Liver (tissue), 9 donors: Measurements from ENCODE around the gene PPFIA1. TPM values are rescaled to one million over a fixed set of nuclear protein-coding genes. Genes with fewer than 3 reads are reported as not detected.

Experiments used
- DNase-seq: peaks from one replicate; pipeline ENCODE4 v3.0.0-alpha.2; 2017; ENCODE audit warnings: low spot score
- H3K27ac ChIP-seq, 2 donors: one replicate each; pipeline ENCODE4 v1.7.0; 2013; ENCODE audit warnings: inconsistent platforms in 2 of 2, low read length in 2 of 2, control low read depth in 1 of 2, low read depth in 1 of 2, mild to moderate bottlenecking in 1 of 2
- H3K27me3 ChIP-seq, 4 donors: one replicate each; pipeline versions ENCODE4 v1.6.1 to v1.7.0; 2013; ENCODE audit warnings: low read length in 3 of 4, inconsistent platforms in 1 of 4, mild to moderate bottlenecking in 1 of 4, moderate library complexity in 1 of 4; ENCODE audit not compliant: control insufficient read depth in 4 of 4, insufficient read depth in 4 of 4
- H3K36me3 ChIP-seq, 4 donors: one replicate each; pipeline versions ENCODE4 v1.6.1 to v1.7.0; 2013; ENCODE audit warnings: low read length in 3 of 4, mild to moderate bottlenecking in 3 of 4, low read depth in 1 of 4, moderate library complexity in 1 of 4; ENCODE audit not compliant: control insufficient read depth in 4 of 4, insufficient read depth in 3 of 4
- H3K4me1 ChIP-seq, 4 donors: one replicate each; pipeline versions ENCODE4 v1.6.1 to v1.7.0; 2013; ENCODE audit warnings: low read length in 3 of 4, mild to moderate bottlenecking in 3 of 4, moderate library complexity in 1 of 4; ENCODE audit not compliant: control insufficient read depth in 4 of 4, insufficient read depth in 4 of 4
- H3K4me3 ChIP-seq, 3 donors: one replicate each; pipeline versions ENCODE4 v1.6.1 to v1.7.0; 2013; ENCODE audit warnings: low read length in 3 of 3, control low read depth in 1 of 3, low read depth in 1 of 3, mild to moderate bottlenecking in 1 of 3
- H3K9ac ChIP-seq, 2 donors: one replicate each; pipeline ENCODE4 v1.7.0; 2013; ENCODE audit warnings: low read length in 2 of 2, mild to moderate bottlenecking in 2 of 2, moderate library complexity in 2 of 2, control low read depth in 1 of 2, low read depth in 1 of 2
- H3K9me3 ChIP-seq, 4 donors: one replicate each; pipeline versions ENCODE4 v1.6.1 to v1.7.0; 2013; ENCODE audit warnings: low read length in 3 of 4; ENCODE audit not compliant: control insufficient read depth in 4 of 4
- EGR1 ChIP-seq, 2 donors: IDR thresholded peaks; 2 replicates each; pipeline ENCODE4 v1.6.1; 2016 to 2018; ENCODE audit warnings: antibody characterized with exemption in 2 of 2, low read depth in 2 of 2
- FOXA2 ChIP-seq: IDR thresholded peaks from 2 replicates; pipeline ENCODE4 v1.6.1; 2016; ENCODE audit warnings: antibody characterized with exemption
- GABPA ChIP-seq, 2 donors: IDR thresholded peaks in 1 of 2; conservative IDR thresholded peaks in 1 of 2; 2 replicates each; pipeline ENCODE4 v1.6.1; 2016; ENCODE audit warnings: antibody characterized with exemption in 2 of 2, mild to moderate bottlenecking in 1 of 2, moderate library complexity in 1 of 2
- HNF4A ChIP-seq, 2 donors: conservative IDR thresholded peaks; 2 replicates each; pipeline ENCODE4 v1.6.1; 2016; ENCODE audit warnings: antibody characterized with exemption in 2 of 2, mild to moderate bottlenecking in 2 of 2
- JUND ChIP-seq, 2 donors: IDR thresholded peaks; 2 replicates each; pipeline ENCODE4 v1.6.1; 2016; ENCODE audit warnings: antibody characterized with exemption in 2 of 2
- NR2F2 ChIP-seq: IDR thresholded peaks from 2 replicates; pipeline ENCODE4 v1.6.1; 2016; ENCODE audit warnings: antibody characterized with exemption
- RAD21 ChIP-seq, 2 donors: IDR thresholded peaks; 2 replicates each; pipeline ENCODE4 v1.6.1; 2016; ENCODE audit warnings: antibody characterized with exemption in 2 of 2, mild to moderate bottlenecking in 2 of 2
- RXRA ChIP-seq, 2 donors: IDR thresholded peaks; 2 replicates each; pipeline ENCODE4 v1.6.1; 2017 to 2018; ENCODE audit warnings: antibody characterized with exemption in 2 of 2, mild to moderate bottlenecking in 1 of 2
- TAF1 ChIP-seq: conservative IDR thresholded peaks from 2 replicates; pipeline ENCODE4 v1.6.1; 2016; ENCODE audit warnings: antibody characterized with exemption, mild to moderate bottlenecking
- YY1 ChIP-seq: IDR thresholded peaks from 2 replicates; pipeline ENCODE4 v1.6.1; 2016; ENCODE audit warnings: antibody characterized with exemption, mild to moderate bottlenecking
- WGBS: extraction: QIAGEN DNeasy Blood & Tissue Kit; methylation state at CpG from one replicate; pipeline ENCODE4 v1.1.7; 2013; 5-methylcytosine and 5-hydroxymethylcytosine counted together
- polyA plus RNA-seq, 2 donors: library from polyadenylated mRNA; stranded (reverse) in 1 of 2; unstranded in 1 of 2; fragments of 200-250 nt in 1 of 2; fragments of >200 nt in 1 of 2; fragmentation: Nextera tagmentation in 1 of 2; extraction: Ambion mirVana in 1 of 2; gene quantifications; one replicate each; pipeline versions ENCODE4 v1.2.1 to v1.2.3, GENCODE V29; 2013 to 2015
- total RNA-seq, 2 donors: library from RNA; depleted of rRNA; stranded (reverse); fragments of >200 nt; gene quantifications; one replicate each; pipeline ENCODE4 v1.2.3, GENCODE V29; 2014
- TF ChIP-seq, protein P1 (sequence below): IDR thresholded peaks from 2 replicates; pipeline ENCODE4 v1.6.1; 2016; ENCODE audit warnings: antibody characterized with exemption
- TF ChIP-seq, protein P2 (sequence below): fragments of 150-350 bp; IDR thresholded peaks from 2 replicates; pipeline ENCODE4 v1.5.1; 2017; ENCODE audit warnings: improper control_type of control experiment, low read depth, low read length; ENCODE audit not compliant: missing input control
- TF ChIP-seq, protein P3 (sequence below): IDR thresholded peaks from 2 replicates; pipeline ENCODE4 v1.6.1; 2016; ENCODE audit warnings: antibody characterized with exemption
- TF ChIP-seq, protein P4 (sequence below): IDR thresholded peaks from 2 replicates; pipeline ENCODE4 v1.6.1; 2016; ENCODE audit warnings: antibody characterized with exemption, mild to moderate bottlenecking
- TF ChIP-seq, protein P5 (sequence below): IDR thresholded peaks from 2 replicates; pipeline ENCODE4 v1.6.1; 2016; ENCODE audit warnings: antibody characterized with exemption
- donor health status: healthy.
- donor health status: healthy.
- donor health status: healthy.
- donor health status: healthy.
- donor health status: healthy.

PPFIA1 gene
- total and polyA plus RNA-seq, 4 donors = 9.9 to 39.6 (median 14.5) TPM

DNA sequence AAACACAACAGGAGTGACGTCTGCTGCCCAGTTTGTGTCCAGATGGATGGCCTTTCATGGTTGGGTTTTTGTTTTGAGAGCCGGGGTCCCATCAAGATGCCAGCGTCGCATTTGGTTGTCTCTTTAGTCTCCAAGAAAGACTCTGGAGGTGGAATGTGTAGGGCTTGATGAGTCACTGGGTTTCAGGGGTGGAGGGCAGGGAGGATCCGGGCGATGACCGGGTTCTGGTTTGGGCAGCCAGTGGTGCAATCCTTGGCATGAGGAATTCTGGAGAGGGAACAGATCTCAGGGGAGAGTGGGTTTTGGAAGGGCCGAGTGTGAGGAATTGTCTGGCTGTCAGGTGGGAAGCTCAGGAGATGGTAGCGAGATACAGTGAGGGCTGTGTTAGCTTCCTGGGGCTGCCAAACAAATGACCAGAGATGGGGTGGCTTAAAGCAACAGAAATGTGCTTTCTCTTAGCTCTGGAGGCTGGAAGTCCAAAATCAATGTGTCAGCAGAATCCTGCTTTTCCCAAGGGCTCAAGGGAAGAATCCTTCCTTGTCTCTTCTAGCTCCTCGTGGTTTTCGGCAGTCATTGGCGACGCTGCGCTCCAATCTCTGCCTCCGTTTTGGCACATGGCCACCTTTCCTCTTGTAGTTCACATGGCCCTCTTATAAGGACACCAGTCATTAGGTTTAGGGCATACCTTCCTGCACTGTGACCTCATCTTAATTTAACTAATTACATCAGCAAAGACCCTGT, 26.4 kb upstream of the PPFIA1 start:
- Histone ChIP-seq H3K27me3 (no peaks in the 10 kb centered on the region), H3K36me3 (no peaks in the 10 kb centered on the region), H3K27ac (no peak overlapping the region), H3K4me3 (no peak overlapping the region), H3K4me1 (no peaks in the 10 kb centered on the region), H3K9me3 (no peaks in the 10 kb centered on the region), H3K9ac (no peak overlapping the region)
- 93% methylated on average over 15 of the region's 15 CpGs for WGBS
- no peak for DNase-seq
- TF ChIP-seq NR2F2 = no peak
- no peak for TF ChIP-seq RAD21 (IDR thresholded peaks at IDR 0.05)
- TF ChIP-seq, protein P1, sequence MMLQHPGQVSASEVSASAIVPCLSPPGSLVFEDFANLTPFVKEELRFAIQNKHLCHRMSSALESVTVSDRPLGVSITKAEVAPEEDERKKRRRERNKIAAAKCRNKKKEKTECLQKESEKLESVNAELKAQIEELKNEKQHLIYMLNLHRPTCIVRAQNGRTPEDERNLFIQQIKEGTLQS = no peak
- TF ChIP-seq, protein P2, sequence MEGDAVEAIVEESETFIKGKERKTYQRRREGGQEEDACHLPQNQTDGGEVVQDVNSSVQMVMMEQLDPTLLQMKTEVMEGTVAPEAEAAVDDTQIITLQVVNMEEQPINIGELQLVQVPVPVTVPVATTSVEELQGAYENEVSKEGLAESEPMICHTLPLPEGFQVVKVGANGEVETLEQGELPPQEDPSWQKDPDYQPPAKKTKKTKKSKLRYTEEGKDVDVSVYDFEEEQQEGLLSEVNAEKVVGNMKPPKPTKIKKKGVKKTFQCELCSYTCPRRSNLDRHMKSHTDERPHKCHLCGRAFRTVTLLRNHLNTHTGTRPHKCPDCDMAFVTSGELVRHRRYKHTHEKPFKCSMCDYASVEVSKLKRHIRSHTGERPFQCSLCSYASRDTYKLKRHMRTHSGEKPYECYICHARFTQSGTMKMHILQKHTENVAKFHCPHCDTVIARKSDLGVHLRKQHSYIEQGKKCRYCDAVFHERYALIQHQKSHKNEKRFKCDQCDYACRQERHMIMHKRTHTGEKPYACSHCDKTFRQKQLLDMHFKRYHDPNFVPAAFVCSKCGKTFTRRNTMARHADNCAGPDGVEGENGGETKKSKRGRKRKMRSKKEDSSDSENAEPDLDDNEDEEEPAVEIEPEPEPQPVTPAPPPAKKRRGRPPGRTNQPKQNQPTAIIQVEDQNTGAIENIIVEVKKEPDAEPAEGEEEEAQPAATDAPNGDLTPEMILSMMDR = no peak
- TF ChIP-seq, protein P3, sequence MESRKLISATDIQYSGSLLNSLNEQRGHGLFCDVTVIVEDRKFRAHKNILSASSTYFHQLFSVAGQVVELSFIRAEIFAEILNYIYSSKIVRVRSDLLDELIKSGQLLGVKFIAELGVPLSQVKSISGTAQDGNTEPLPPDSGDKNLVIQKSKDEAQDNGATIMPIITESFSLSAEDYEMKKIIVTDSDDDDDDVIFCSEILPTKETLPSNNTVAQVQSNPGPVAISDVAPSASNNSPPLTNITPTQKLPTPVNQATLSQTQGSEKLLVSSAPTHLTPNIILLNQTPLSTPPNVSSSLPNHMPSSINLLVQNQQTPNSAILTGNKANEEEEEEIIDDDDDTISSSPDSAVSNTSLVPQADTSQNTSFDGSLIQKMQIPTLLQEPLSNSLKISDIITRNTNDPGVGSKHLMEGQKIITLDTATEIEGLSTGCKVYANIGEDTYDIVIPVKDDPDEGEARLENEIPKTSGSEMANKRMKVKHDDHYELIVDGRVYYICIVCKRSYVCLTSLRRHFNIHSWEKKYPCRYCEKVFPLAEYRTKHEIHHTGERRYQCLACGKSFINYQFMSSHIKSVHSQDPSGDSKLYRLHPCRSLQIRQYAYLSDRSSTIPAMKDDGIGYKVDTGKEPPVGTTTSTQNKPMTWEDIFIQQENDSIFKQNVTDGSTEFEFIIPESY = no peak
- TF ChIP-seq FOXA2 = no peak
- no peak for TF ChIP-seq EGR1 (IDR thresholded peaks at IDR 0.05; ENCODE audit: low read depth in 2 of 2)
- TF ChIP-seq, protein P4, sequence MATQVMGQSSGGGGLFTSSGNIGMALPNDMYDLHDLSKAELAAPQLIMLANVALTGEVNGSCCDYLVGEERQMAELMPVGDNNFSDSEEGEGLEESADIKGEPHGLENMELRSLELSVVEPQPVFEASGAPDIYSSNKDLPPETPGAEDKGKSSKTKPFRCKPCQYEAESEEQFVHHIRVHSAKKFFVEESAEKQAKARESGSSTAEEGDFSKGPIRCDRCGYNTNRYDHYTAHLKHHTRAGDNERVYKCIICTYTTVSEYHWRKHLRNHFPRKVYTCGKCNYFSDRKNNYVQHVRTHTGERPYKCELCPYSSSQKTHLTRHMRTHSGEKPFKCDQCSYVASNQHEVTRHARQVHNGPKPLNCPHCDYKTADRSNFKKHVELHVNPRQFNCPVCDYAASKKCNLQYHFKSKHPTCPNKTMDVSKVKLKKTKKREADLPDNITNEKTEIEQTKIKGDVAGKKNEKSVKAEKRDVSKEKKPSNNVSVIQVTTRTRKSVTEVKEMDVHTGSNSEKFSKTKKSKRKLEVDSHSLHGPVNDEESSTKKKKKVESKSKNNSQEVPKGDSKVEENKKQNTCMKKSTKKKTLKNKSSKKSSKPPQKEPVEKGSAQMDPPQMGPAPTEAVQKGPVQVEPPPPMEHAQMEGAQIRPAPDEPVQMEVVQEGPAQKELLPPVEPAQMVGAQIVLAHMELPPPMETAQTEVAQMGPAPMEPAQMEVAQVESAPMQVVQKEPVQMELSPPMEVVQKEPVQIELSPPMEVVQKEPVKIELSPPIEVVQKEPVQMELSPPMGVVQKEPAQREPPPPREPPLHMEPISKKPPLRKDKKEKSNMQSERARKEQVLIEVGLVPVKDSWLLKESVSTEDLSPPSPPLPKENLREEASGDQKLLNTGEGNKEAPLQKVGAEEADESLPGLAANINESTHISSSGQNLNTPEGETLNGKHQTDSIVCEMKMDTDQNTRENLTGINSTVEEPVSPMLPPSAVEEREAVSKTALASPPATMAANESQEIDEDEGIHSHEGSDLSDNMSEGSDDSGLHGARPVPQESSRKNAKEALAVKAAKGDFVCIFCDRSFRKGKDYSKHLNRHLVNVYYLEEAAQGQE = no peak
- no peak for TF ChIP-seq HNF4A (conservative IDR thresholded peaks at IDR 0.05)
- TF ChIP-seq, protein P5, sequence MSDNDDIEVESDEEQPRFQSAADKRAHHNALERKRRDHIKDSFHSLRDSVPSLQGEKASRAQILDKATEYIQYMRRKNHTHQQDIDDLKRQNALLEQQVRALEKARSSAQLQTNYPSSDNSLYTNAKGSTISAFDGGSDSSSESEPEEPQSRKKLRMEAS = no peak
- no peak for TF ChIP-seq RXRA (IDR thresholded peaks at IDR 0.05)
- TF ChIP-seq YY1 = no peak
- no peak for TF ChIP-seq GABPA (IDR thresholded peaks at IDR 0.05 in 1 of 2, conservative IDR thresholded peaks at IDR 0.05 in 1 of 2)

DNA sequence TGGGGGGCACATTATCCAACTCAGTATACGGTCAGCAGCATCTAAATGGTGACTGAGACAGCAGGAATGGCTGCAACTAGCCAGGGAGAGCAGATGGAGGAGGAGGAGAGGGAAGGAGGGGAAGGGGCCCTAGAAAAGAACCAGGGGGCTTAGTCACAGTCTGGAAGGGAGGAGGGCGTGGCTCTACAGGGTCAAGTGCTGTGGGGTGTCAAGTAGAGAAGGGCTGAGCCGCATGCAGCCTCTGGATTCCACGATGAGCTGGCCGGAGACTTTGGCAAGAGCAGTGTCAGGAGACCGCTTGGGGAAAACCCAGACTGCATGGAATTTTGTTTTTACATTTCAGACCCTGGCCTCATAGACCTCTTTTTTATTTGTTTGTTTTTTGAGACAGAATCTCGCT, 25.8 kb upstream of the PPFIA1 start:
- no peak for TF ChIP-seq GABPA (IDR thresholded peaks at IDR 0.05 in 1 of 2, conservative IDR thresholded peaks at IDR 0.05 in 1 of 2)
- no peak for TF ChIP-seq YY1
- TF ChIP-seq NR2F2 = no peak
- TF ChIP-seq, protein P4 = no peak
- TF ChIP-seq, protein P1 = no peak
- TF ChIP-seq, protein P3 = no peak
- TF ChIP-seq, protein P5 = no peak
- no peak for TF ChIP-seq FOXA2
- TF ChIP-seq TAF1 = no peak
- no peak for TF ChIP-seq HNF4A (conservative IDR thresholded peaks at IDR 0.05)
- no peak for TF ChIP-seq JUND (IDR thresholded peaks at IDR 0.05)
- WGBS = 86% methylated on average over 7 of the region's 7 CpGs

More for the DNA sequence above, 25.8 kb upstream of the PPFIA1 start:
- Histone ChIP-seq H3K9ac (no peak overlapping the region), H3K4me1 (no peaks in the 10 kb centered on the region), H3K27ac (no peak overlapping the region), H3K36me3 (no peaks in the 10 kb centered on the region), H3K9me3 (no peaks in the 10 kb centered on the region), H3K27me3 (no peaks in the 10 kb centered on the region), H3K4me3 (no peak overlapping the region)
- DNase-seq = no peak
